Epithelial cell of alveolus of lung (primary cell): Measurements from ENCODE around the gene LAMB1. TPM values are rescaled to one million over a fixed set of nuclear protein-coding genes. Genes with fewer than 3 reads are reported as not detected.

Source experiments
- total RNA-seq: library from RNA; depleted of rRNA; stranded (reverse); fragments of >200 nt; gene quantifications from 2 replicates; pipeline ENCODE4 v1.2.1, GENCODE V29; 2015

Gene LAMB1
- 209 and 712 TPM in 2 replicates for total RNA-seq

DNA sequence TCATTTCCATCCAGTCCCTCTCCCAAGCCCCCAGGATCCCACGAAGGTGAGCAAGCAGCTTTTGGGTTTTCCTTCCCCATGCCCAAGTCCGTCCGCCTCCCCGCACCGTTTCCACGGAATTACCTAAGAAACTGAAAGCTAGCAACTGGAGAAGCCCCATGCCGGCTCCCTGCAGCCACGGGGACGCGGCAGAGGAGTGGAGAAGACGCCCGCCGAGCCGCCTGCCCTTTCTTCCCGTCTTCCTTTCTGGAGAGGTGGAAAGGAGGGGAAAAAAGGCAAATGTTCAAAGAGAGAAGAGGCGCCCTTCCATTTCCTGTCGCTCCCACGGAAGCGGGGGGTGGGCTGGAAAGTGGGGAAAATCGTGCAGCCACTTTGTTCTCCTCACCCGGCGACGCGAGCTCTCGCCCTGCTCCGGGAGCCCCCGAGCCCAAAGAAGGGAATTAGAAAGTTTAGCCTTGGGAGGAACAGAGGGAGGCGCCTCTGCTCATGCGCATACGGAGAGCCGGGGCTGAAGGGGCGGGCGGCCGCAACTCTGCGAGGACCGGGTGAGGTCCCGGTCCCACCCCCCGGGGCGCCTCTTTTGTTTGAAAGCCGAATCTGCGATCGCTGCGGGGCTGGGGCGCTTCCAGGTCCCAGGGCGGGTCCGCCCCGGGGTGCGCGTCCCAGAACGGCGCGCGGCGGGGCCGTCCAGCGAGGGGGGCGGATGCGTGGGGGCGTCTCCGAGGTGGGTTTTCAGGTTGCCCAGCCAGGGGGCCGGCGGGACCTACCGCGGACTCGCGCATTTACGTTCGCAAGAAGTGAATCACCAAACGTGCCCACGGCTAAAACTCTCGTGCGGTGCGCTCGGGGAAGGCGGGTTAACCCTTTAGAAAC is at the start of gene LAMB1:
Gene LAMB1 (minus strand): TSS at position 436 of the 873 bp plus-strand sequence. CDS start 276 bp downstream, at position 160.

DNA sequence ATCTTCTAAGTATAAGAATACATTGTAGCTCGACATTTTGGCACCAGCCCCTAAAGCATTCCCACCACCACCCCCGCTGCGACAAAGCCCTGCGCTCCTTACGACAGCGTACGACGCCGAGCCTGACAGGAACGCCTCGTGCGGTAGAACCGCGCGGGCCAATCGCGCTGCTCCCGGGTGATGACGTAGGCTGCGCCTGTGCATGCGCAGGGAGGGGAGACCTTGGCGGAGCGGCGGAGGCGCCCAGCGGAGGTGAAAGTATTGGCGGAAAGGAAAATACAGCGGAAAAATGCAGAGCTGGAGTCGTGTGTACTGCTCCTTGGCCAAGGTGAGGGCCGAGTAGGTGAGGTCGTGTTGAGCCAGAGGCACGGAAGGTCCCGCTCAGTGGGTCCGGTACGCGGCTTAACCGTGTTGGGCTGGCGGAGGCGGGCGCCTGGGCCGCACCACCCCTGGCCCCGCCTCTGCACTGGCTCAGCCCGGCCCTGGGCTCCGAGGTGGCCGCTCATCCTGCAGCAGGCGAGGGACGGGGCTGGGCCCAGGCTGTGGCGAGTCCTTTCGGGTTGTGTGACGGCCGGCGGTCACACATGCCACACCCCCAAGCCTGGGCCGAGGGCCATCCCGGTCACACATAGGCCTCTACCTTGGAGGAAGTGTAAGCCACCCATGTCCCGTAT is 111.9 kb downstream of the LAMB1 start, which contains the start of gene DLD:
Gene DLD (plus strand): TSS at position 222 of the 674 bp plus-strand sequence. CDS start 68 bp downstream, at position 290.

Other genes starting within 250 kb of the LAMB1 start
- not detected in 2 replicates for gene SLC26A3, start 199.9 kb downstream of the LAMB1 start, total RNA-seq
- gene DLD, start 112.0 kb downstream of the LAMB1 start, total RNA-seq = 29.5 and 36.6 TPM in 2 replicates
- 0.40 TPM in 1 of 2 replicates, not detected in the other for gene LAMB4, start 127.2 kb upstream of the LAMB1 start, total RNA-seq